Esophagus squamous epithelium (tissue), 5 donors: ENCODE results near the gene CCDC107. TPM values are rescaled to one million over a fixed set of nuclear protein-coding genes. Genes with fewer than 3 reads are reported as not detected.

Experiments
- DNase-seq: peaks from one replicate; lab custom pipeline; 2025; lab: John Stamatoyannopoulos, UW
- H3K27ac ChIP-seq, 4 donors: fragments of 200-600 bp; sonication (generic); one replicate each; pipeline ENCODE4 v1.5.1; 2016 to 2019; ENCODE audit warnings: mild to moderate bottlenecking in 1 of 4
- H3K27me3 ChIP-seq, 4 donors: fragments of 200-600 bp; sonication (generic); 1 replicate in 3 of 4; 2 replicates in 1 of 4; pipeline versions ENCODE4 v1.5.1 to v1.6.0; 2017 to 2021; ENCODE audit warnings: antibody characterized with exemption in 1 of 4
- H3K36me3 ChIP-seq, 3 donors: fragments of 200-600 bp; sonication (generic); one replicate each; pipeline ENCODE4 v1.5.1; 2016 to 2019
- H3K4me1 ChIP-seq, 3 donors: fragments of 200-600 bp; sonication (generic); one replicate each; pipeline ENCODE4 v1.5.1; 2017 to 2019
- H3K4me3 ChIP-seq, 4 donors: fragments of 200-600 bp; sonication (generic); 1 replicate in 3 of 4; 2 replicates in 1 of 4; pipeline ENCODE4 v1.5.1; 2016 to 2019; ENCODE audit warnings: mild to moderate bottlenecking in 2 of 4, moderate library complexity in 1 of 4
- H3K9me3 ChIP-seq, 3 donors: fragments of 200-600 bp; sonication (generic); one replicate each; pipeline ENCODE4 v1.5.1; 2016 to 2019
- POLR2A ChIP-seq, 4 donors: fragments of 450-650 bp; IDR thresholded peaks; one replicate each; pipeline ENCODE4 v1.6.1; 2017; ENCODE audit warnings: antibody characterized with exemption in 4 of 4, mild to moderate bottlenecking in 4 of 4, moderate library complexity in 3 of 4
- WGBS, 2 donors: methylation state at CpG; one replicate each; pipeline ENCODE4 v1.1.5; 2018; 5-methylcytosine and 5-hydroxymethylcytosine counted together
- intact Hi-C: fragments of 100-400 bp; cut with DNase I; formaldehyde crosslinking; loops from one replicate; pipeline ENCODE4 v1.15.0; 2022
- total RNA-seq, 4 donors: library from RNA; depleted of rRNA; stranded (reverse); fragments of >200 nt; gene quantifications; one replicate each; pipeline ENCODE4 v1.1.0, GENCODE V29; 2016
- TF ChIP-seq, protein P1 (sequence below), 6 experiments: fragments of 450-650 bp in 4 of 6; fragments of 200-600 bp in 2 of 6; sonication (generic) in 2 of 6; IDR thresholded peaks; one replicate each; pipeline ENCODE4 v1.5.1; 2016 to 2019; ENCODE audit warnings: antibody characterized with exemption in 6 of 6, mild to moderate bottlenecking in 4 of 6, moderate library complexity in 4 of 6
- donor health status: DM: yes; HTN: yes; CAD: no.

Gene CCDC107
- total RNA-seq, 4 donors from 2014 or later, result 6.6 to 19.6 (median 14.2) TPM

GRCh38 chr9:35612843-35613242 lies 45.2 kb upstream of the CCDC107 start:
- Histone ChIP-seq H3K4me3 (no peak overlapping the region), H3K36me3 (peaks cover 14 to 28% (median 16%) of the 10 kb centered on the region in 3 donors), H3K9me3 (no peaks in the 10 kb centered on the region), H3K27me3 (peaks cover 0 to 16% (median 0%) of the 10 kb centered on the region in 4 donors), H3K4me1 (peaks cover 0 to 16% (median 13%) of the 10 kb centered on the region in 3 donors), H3K27ac (no peak overlapping the region)
- TF ChIP-seq POLR2A (IDR thresholded peaks at IDR 0.05), result no peak
- TF ChIP-seq, protein P1, sequence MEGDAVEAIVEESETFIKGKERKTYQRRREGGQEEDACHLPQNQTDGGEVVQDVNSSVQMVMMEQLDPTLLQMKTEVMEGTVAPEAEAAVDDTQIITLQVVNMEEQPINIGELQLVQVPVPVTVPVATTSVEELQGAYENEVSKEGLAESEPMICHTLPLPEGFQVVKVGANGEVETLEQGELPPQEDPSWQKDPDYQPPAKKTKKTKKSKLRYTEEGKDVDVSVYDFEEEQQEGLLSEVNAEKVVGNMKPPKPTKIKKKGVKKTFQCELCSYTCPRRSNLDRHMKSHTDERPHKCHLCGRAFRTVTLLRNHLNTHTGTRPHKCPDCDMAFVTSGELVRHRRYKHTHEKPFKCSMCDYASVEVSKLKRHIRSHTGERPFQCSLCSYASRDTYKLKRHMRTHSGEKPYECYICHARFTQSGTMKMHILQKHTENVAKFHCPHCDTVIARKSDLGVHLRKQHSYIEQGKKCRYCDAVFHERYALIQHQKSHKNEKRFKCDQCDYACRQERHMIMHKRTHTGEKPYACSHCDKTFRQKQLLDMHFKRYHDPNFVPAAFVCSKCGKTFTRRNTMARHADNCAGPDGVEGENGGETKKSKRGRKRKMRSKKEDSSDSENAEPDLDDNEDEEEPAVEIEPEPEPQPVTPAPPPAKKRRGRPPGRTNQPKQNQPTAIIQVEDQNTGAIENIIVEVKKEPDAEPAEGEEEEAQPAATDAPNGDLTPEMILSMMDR (IDR thresholded peaks at IDR 0.05), result no peak
- intact Hi-C loops, result no loop called here
- 85 to 91% methylated on average over 2 of the region's 2 CpGs for WGBS, 2 donors
- no peak for DNase-seq

DNA sequence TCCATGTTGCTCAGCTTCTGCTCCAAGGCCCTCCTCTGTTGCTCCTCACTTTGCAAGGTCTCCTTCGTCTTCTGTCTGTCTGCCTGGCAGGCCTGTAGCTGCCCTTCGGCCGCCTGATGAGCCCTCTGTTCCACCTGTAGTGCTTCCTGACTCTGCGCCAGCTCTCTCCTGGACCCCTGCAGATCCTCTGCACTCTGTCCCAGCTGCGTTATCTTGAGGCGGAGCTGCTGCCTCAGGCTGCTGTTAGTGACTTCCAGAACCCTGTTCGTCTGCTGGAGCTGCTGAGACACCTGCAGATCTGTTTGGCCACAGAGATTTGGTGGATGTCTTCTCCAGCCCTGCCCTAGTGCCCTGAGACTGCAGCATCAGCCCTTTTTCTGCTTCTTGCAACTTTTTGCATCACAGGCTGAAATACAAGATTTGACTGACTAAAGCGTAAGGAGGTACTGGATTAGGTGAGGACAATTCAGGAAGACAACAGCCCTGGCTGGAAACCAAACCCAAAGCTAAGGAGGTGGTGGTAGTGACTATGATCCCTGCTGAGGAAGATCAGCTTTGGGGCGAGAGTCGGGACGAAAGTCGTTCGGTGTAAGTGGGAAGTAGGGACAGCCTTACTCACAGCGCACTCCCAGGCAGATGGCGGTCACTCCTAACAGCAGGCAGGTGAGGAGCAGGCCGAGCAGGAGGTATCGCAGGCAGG lies 42.0 kb upstream of the CCDC107 start:
- intact Hi-C loops, result no loop called here
- Histone ChIP-seq H3K4me1 (peaks cover 0 to 28% (median 13%) of the 10 kb centered on the region in 3 donors), H3K27ac (no peak overlapping the region), H3K4me3 (no peak overlapping the region), H3K27me3 (peaks cover 0 to 18% (median 0%) of the 10 kb centered on the region in 4 donors), H3K36me3 (no peaks in the 10 kb centered on the region), H3K9me3 (no peaks in the 10 kb centered on the region)
- 80 to 82% methylated on average over 11 to 15 of the region's 17 CpGs for WGBS, 2 donors
- TF ChIP-seq, protein P1 (IDR thresholded peaks at IDR 0.05), result no peak
- TF ChIP-seq POLR2A (IDR thresholded peaks at IDR 0.05), result no peak
- no peak for DNase-seq

DNA sequence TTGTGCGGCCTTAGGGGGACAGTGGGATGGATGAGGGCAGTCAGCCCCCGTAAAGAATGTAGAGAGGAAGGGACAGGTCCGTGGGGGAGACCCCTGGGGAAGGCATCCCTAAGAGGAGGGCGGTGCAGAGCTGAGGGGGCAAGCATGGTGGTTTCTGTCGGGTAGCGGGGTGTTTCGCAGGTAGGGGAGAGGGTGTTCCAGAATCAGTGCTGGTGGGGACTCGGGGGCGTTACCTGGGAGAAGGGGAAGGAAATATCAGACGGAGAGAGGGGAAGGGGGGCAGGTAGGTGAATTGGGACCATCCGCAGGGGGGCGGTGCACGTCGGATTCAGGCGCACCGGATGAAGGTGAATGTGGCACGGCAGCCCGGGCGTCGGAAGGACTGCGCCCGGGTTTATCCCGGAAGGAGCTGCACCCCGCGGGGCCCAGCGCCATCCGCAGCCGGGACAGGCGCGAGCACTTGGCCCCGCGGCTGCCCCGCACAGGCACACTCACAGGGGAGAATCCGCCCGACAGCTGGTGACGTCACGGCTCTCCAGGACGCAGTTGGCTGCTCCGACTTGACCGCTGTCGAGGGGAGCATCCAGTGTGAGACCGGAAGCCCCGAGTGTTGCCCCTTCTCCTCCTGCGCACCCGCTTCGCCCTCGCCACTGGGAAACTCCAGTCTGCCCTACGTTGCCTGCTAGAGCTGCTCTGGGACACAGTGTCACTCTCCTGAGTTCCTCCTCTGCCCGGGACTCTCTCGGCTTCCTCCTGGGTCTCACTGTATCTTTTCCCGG lies 41.2 kb upstream of the CCDC107 start:
- WGBS, 2 donors, result 15 to 21% methylated on average over 29 to 35 of the region's 51 CpGs
- H3K27me3 ChIP-seq, result peaks cover 0 to 18% (median 0%) of the 10 kb centered on the region in 4 donors
- H3K27ac ChIP-seq, result peak overlapping the region in 3 of 4 donors; percentile 5 to 30 (median 25)
- H3K9me3 ChIP-seq, result no peaks in the 10 kb centered on the region
- peak overlapping the region; percentile 14 to 71 (median 46) for H3K4me3 ChIP-seq
- no peaks in the 10 kb centered on the region for H3K36me3 ChIP-seq
- peak in 1 of 4 donors; percentile 40 for TF ChIP-seq POLR2A (IDR thresholded peaks at IDR 0.05)
- TF ChIP-seq, protein P1 (IDR thresholded peaks at IDR 0.05), result peak in 2 of 6 experiments; percentile 1 to 18
- no peak for DNase-seq
- intact Hi-C loops, result no loop called here
- peaks cover 0 to 28% (median 13%) of the 10 kb centered on the region in 3 donors for H3K4me1 ChIP-seq

DNA sequence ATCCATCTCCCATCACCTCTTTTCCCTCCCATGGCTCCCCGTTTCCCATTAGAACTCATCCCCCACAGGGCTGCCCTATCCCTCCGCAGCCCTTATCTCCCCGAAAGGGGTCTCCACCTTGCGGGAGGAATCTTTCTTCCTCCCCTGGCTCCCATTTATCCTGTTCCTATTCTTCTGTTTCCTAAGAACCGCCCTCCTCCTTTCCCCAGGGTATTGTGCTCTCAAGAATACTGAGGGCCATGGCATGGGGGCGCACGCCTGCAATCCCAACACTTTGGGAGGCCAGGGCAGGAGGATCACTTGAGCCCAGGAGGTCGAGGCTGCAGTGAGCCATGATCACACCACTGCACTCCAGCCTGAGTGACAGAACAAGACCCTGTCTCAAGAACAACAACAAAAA lies 40.5 kb upstream of the CCDC107 start:
- Histone ChIP-seq H3K36me3 (no peaks in the 10 kb centered on the region), H3K9me3 (no peaks in the 10 kb centered on the region), H3K27ac (peak overlapping the region in 3 of 4 donors; percentile 5 to 60 (median 10)), H3K4me1 (peaks cover 0 to 28% (median 13%) of the 10 kb centered on the region in 3 donors), H3K27me3 (peaks cover 0 to 18% (median 0%) of the 10 kb centered on the region in 4 donors), H3K4me3 (peak overlapping the region in 3 of 4 donors; percentile 42 to 71 (median 49))
- intact Hi-C loops, result no loop called here
- no peak for DNase-seq
- WGBS, 2 donors, result 65 to 66% methylated on average over 6 to 7 of the region's 8 CpGs
- TF ChIP-seq, protein P1 (IDR thresholded peaks at IDR 0.05), result no peak
- TF ChIP-seq POLR2A (IDR thresholded peaks at IDR 0.05), result no peak
